ENCODE results near the gene IL11RA.

GRCh38 chr9:34646211-34647083 is 5.5 kb upstream of the IL11RA start, which contains the start of gene GALT:
- TF ChIP-seq CTCF (IDR thresholded peaks at IDR 0.05) (peak in 3 of 6 experiments; percentile 9 to 41 (median 39)), POLR2A (IDR thresholded peaks at IDR 0.05) (peak in 1 of 2 donors; percentile 93)
